OCI-LY1 (cell line): Measurements from ENCODE around the gene USP10.

Experiments
- H2AFZ ChIP-seq: fragments of 200-600 bp; sonication (generic), shearing (Covaris generic); 2 replicates; pipeline ENCODE4 v1.6.0; 2014; ENCODE audit warnings: antibody characterized with exemption, mild to moderate bottlenecking, low read length
- H3F3A ChIP-seq: fragments of 200-600 bp; sonication (generic), shearing (Covaris generic); 2 replicates; pipeline ENCODE4 v1.6.0; 2014; ENCODE audit warnings: mild to moderate bottlenecking, antibody characterized with exemption, low read length, moderate library complexity; ENCODE audit not compliant: insufficient read depth
- H3K27ac ChIP-seq: fragments of 200-600 bp; sonication (generic); 2 replicates; pipeline ENCODE4 v1.5.1; 2014; ENCODE audit warnings: low read length, mixed run types, mild to moderate bottlenecking, low read depth; ENCODE audit not compliant: poor library complexity, severe bottlenecking
- H3K27me3 ChIP-seq: fragments of 200-600 bp; sonication (generic); 2 replicates; pipeline ENCODE4 v1.6.0; 2014; ENCODE audit warnings: antibody characterized with exemption, mild to moderate bottlenecking, low read length, moderate library complexity; ENCODE audit not compliant: insufficient read depth
- H3K36me3 ChIP-seq: fragments of 200-600 bp; sonication (generic); 2 replicates; pipeline ENCODE4 v1.6.1; 2014; ENCODE audit warnings: mild to moderate bottlenecking, antibody characterized with exemption, low read length, moderate library complexity, mixed read lengths; ENCODE audit not compliant: insufficient read depth
- H3K4me1 ChIP-seq: fragments of 200-600 bp; sonication (generic); 2 replicates; pipeline ENCODE4 v1.5.1; 2014; ENCODE audit warnings: mild to moderate bottlenecking, low read length, moderate library complexity; ENCODE audit not compliant: insufficient read depth, severe bottlenecking
- H3K4me2 ChIP-seq: fragments of 200-600 bp; sonication (generic), shearing (Covaris generic); 2 replicates; pipeline ENCODE4 v1.6.1; 2014; ENCODE audit warnings: low read length
- H3K4me3 ChIP-seq: fragments of 200-600 bp; sonication (generic); 2 replicates; pipeline ENCODE4 v1.5.1; 2014; ENCODE audit warnings: low read length, low read depth, mild to moderate bottlenecking, mixed read lengths; ENCODE audit not compliant: poor library complexity, severe bottlenecking
- H3K79me2 ChIP-seq: fragments of 200-600 bp; shearing (Covaris generic); 2 replicates; pipeline ENCODE4 v1.6.1; 2016; ENCODE audit warnings: mixed run types, low read length, mixed read lengths; ENCODE audit not compliant: insufficient read depth
- H3K9ac ChIP-seq: fragments of 200-600 bp; sonication (generic), shearing (Covaris generic); 2 replicates; pipeline ENCODE4 v1.6.1; 2014; ENCODE audit warnings: mild to moderate bottlenecking, low read length, mixed read lengths
- H3K9me2 ChIP-seq: fragments of 200-600 bp; sonication (generic), shearing (Covaris generic); 2 replicates; pipeline ENCODE4 v1.6.1; 2014; ENCODE audit warnings: low read depth, mild to moderate bottlenecking, low read length, mixed read lengths
- H3K9me3 ChIP-seq: fragments of 200-600 bp; shearing (Covaris generic); 2 replicates; pipeline ENCODE4 v1.6.1; 2014; ENCODE audit warnings: low read length, mixed read lengths
- H4K20me1 ChIP-seq: fragments of 200-600 bp; sonication (generic), shearing (Covaris generic); 2 replicates; pipeline ENCODE4 v1.6.0; 2016; ENCODE audit warnings: mild to moderate bottlenecking, low read length; ENCODE audit not compliant: insufficient read depth
- CTCF ChIP-seq: fragments of 200-600 bp; sonication (generic), shearing (Covaris generic); IDR thresholded peaks from 2 replicates; pipeline ENCODE4 v1.5.1; 2017; ENCODE audit warnings: mild to moderate bottlenecking, antibody characterized with exemption, low read length, moderate library complexity, mixed read lengths
- EZH2 ChIP-seq: fragments of 200-600 bp; sonication (generic), shearing (Covaris generic); IDR thresholded peaks from 2 replicates; pipeline ENCODE4 v1.8.0; 2017; ENCODE audit warnings: borderline replicate concordance, mixed run types, mild to moderate bottlenecking, antibody characterized with exemption, low read length, moderate library complexity, mixed read lengths

Gene USP10

GRCh38 chr16:84803146-84803545, 103.3 kb downstream of the USP10 start:
- Histone ChIP-seq H3K27ac (no peak overlapping the region), H3K9ac (no peak overlapping the region)
- no peak for TF ChIP-seq EZH2
- no peak for TF ChIP-seq CTCF

DNA sequence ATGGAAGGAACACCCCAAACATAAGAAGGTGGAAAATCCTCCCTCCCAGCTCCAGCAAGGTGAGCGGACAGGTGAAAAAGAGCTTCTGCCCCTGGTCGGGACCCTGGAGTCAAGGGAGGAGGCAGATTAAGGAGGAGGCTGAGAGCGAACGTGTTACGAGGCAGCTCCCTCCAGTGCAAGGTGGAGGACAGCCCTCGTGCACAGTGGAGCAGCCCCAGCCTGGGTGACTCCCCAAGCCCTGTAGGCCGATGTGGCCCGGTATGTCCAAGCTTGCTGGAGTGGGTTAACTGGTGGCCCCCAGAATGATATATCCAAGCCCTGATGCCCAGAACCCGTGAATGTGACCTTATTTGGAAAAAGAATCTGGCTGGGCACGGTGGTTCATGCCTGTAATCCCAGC, 104.5 kb downstream of the USP10 start:
- no peaks in the 10 kb centered on the region; the same call in 1 of the 2 replicates for H3F3A ChIP-seq
- H3K36me3 ChIP-seq = no peaks in the 10 kb centered on the region
- no peak overlapping the region for H3K4me2 ChIP-seq
- no peaks in the 10 kb centered on the region for H3K9me3 ChIP-seq
- H3K4me3 ChIP-seq = no peak overlapping the region
- H3K9ac ChIP-seq = no peak overlapping the region
- no peak overlapping the region for H3K27ac ChIP-seq
- no peak for TF ChIP-seq CTCF
- TF ChIP-seq EZH2 = no peak
- H3K9me2 ChIP-seq = no peaks in the 10 kb centered on the region
- H3K79me2 ChIP-seq = no peaks in the 10 kb centered on the region
- H3K4me1 ChIP-seq = no peaks in the 10 kb centered on the region
- no peak overlapping the region for H2AFZ ChIP-seq
- H4K20me1 ChIP-seq = no peaks in the 10 kb centered on the region
- no peaks in the 10 kb centered on the region; the same call in 1 of the 2 replicates for H3K27me3 ChIP-seq

More at GRCh38 chr16:84803146-84803545, 103.3 kb downstream of the USP10 start:
- Histone ChIP-seq H4K20me1 (no peaks in the 10 kb centered on the region), H3K27me3 (no peaks in the 10 kb centered on the region; the same call in 1 of the 2 replicates), H3F3A (no peaks in the 10 kb centered on the region; the same call in 1 of the 2 replicates), H3K4me3 (no peak overlapping the region), H3K9me2 (no peaks in the 10 kb centered on the region), H3K9me3 (no peaks in the 10 kb centered on the region), H3K36me3 (no peaks in the 10 kb centered on the region; the same call in 1 of the 2 replicates), H3K4me2 (no peak overlapping the region), H2AFZ (no peak overlapping the region), H3K4me1 (no peaks in the 10 kb centered on the region), H3K79me2 (no peaks in the 10 kb centered on the region)

DNA sequence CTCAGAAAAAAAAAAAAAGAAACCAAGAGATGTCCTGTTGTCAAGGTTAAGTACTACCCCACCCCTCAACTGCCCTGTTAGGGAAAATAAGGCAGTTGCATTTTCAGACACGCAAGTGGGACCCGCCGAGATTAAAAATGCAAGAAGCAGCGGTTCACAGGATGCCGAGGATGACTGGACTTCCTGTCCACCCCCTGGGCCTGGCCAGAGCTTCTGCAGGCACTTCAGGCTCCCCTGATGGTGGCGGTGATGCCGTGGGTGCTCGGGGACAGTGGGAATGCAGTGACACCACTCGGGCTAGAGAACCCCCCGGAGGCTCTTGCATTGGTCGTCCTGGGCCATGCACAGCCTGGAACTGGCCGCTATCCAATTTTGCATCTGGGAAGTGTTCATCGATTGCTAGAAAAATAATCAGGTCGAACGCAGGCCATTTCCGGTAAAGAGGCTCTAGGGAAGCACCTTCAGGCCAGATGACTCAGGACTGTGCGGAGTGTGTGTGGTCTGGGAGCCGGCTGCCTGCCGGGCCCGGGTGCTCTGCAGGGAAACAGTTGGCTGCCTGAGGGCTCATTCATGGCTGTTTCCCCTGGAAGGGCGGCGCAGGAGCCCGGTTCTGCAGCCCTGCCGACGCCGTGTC, 106.6 kb downstream of the USP10 start:
- Histone ChIP-seq H3K4me3 (no peak overlapping the region), H3F3A (no peaks in the 10 kb centered on the region), H3K4me2 (no peak overlapping the region), H4K20me1 (no peaks in the 10 kb centered on the region), H3K27ac (no peak overlapping the region), H3K27me3 (peaks cover 8% of the 10 kb centered on the region), H3K36me3 (no peaks in the 10 kb centered on the region), H3K9me2 (no peaks in the 10 kb centered on the region), H3K4me1 (no peaks in the 10 kb centered on the region), H2AFZ (no peak overlapping the region), H3K9ac (no peak overlapping the region), H3K9me3 (no peaks in the 10 kb centered on the region), H3K79me2 (no peaks in the 10 kb centered on the region)
- TF ChIP-seq EZH2 = no peak
- no peak for TF ChIP-seq CTCF
